GM13976 (cell line): ENCODE results near the gene SPAG16.

Experiments
- DNase-seq: peaks from one replicate; pipeline ENCODE4 v3.0.0; 2012; ENCODE audit warnings: low spot score
- in situ Hi-C: fragments of 300-500 bp; cut with MboI; formaldehyde crosslinking; loops from one replicate; pipeline ENCODE4 v1.12.0; 2022; ENCODE audit warnings: low sequenced_read_pairs, mixed read lengths, inconsistent platforms; ENCODE audit not compliant: unreplicated experiment
- TF ChIP-seq, protein P1 (sequence below): IDR thresholded peaks from 2 replicates; pipeline ENCODE4 v1.5.1; 2012; ENCODE audit warnings: borderline replicate concordance, mild to moderate bottlenecking; ENCODE audit not compliant: insufficient read depth; ENCODE audit errors: extremely low read depth, missing control alignments, control extremely low read depth

The SPAG16 gene

DNA sequence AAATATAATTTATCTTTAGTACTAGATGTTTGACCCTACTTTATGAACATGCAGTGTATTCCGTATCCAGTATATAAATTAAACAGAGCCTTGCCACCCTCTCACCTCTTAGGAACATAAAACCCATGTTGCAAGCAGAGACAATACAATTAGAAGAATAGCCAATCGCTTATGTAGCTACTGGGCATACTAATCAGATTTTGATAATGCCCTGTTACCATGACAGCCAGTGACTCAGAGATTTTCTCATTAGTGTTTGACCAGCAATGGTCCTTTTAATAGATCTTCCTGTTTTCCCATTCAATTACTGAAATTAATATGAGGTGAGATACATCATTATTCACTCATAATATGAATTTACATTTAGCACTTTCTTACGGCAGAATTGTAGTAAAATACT lies 579.3 kb downstream of the SPAG16 start:
- in situ Hi-C loops = no loop called here
- TF ChIP-seq, protein P1, sequence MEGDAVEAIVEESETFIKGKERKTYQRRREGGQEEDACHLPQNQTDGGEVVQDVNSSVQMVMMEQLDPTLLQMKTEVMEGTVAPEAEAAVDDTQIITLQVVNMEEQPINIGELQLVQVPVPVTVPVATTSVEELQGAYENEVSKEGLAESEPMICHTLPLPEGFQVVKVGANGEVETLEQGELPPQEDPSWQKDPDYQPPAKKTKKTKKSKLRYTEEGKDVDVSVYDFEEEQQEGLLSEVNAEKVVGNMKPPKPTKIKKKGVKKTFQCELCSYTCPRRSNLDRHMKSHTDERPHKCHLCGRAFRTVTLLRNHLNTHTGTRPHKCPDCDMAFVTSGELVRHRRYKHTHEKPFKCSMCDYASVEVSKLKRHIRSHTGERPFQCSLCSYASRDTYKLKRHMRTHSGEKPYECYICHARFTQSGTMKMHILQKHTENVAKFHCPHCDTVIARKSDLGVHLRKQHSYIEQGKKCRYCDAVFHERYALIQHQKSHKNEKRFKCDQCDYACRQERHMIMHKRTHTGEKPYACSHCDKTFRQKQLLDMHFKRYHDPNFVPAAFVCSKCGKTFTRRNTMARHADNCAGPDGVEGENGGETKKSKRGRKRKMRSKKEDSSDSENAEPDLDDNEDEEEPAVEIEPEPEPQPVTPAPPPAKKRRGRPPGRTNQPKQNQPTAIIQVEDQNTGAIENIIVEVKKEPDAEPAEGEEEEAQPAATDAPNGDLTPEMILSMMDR = no peak
- DNase-seq = no peak

GRCh38 chr2:213868526-213868925 lies 584.3 kb downstream of the SPAG16 start:
- in situ Hi-C loops = no loop called here
- TF ChIP-seq, protein P1 = no peak
- no peak for DNase-seq

DNA sequence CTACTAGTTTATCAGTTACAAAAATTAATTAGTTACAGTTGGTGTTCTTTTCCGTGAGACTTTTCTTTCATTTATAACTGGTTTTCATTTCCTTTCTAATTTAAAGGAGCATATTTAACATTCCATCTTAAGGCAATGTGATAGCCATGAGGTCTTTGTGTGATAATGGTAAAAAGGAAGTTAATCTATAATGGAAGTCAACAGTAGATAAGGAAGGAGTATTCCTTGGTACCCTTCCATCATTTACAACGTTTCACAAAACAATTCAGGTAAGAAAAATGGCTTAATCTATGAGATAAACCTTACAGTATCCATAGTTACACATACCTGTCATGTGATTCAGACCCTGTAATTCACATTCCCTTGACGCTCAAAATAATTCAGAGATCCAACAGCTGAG lies 601.2 kb downstream of the SPAG16 start:
- DNase-seq = no peak
- in situ Hi-C loops = no loop called here
- TF ChIP-seq, protein P1 = no peak

- DNase-seq = no peak
- TF ChIP-seq, protein P1 = no peak
- in situ Hi-C loops = no loop called here
These were observed 630.2 kb downstream of the SPAG16 start for GRCh38 chr2:213914510-213914909.

- in situ Hi-C loops = no loop called here
- no peak for DNase-seq
- TF ChIP-seq, protein P1 = no peak
These were observed 635.8 kb downstream of the SPAG16 start for GRCh38 chr2:213920014-213920413.

DNA sequence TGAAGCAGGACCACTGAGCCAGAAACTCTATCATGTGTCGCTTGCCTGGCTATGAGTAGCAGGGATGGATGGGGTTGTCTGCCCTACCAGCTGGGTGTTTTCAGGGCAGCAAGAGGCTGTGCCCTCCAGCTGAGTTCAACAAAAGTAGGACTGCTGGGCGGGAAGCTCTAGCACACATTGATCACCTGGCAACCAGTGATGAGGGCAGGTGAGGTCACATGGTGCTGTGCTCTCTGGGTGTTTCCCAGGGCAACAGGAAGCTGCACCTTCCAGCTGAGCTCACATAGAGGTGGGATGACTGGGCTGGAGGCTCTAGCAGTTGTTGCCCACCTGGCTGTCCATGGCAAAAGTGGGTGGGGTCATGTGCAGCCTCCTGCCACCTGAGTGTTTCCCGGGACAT lies 639.3 kb downstream of the SPAG16 start:
- DNase-seq = no peak
- in situ Hi-C loops = no loop called here
- TF ChIP-seq, protein P1 = no peak

DNA sequence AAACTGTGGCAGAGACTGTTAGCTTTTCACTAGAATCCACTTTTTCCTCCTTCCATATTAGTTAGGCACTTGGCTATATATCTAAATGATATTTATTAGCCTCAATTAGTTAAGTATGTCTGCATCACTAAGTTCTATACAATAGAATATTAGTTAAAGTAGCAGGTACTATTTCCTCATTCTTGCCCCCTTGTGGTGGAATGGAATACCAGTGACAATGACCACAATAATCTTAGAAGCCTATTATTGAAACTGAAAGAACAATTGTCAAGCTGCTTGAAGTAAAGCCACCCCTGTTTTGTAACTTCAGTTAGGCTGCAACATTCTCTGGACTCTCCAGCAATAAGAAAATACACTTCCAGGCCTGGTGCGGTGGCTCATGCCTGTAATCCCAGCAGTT lies 650.3 kb downstream of the SPAG16 start:
- in situ Hi-C loops = loop anchor here (25.0 kb wide), 1 partner anchor 672 kb away; no protein-coding TSS in a partner anchor
- TF ChIP-seq, protein P1 = peak; percentile 30
- peak; percentile 47 for DNase-seq
